Measurements from ENCODE around the gene ASAP2.
"Not testable (repeated sequence)": the region's sequence is repeated elsewhere in the genome, so short reads cannot be mapped to it uniquely, and the experiment has no call there.

Gene ASAP2

DNA sequence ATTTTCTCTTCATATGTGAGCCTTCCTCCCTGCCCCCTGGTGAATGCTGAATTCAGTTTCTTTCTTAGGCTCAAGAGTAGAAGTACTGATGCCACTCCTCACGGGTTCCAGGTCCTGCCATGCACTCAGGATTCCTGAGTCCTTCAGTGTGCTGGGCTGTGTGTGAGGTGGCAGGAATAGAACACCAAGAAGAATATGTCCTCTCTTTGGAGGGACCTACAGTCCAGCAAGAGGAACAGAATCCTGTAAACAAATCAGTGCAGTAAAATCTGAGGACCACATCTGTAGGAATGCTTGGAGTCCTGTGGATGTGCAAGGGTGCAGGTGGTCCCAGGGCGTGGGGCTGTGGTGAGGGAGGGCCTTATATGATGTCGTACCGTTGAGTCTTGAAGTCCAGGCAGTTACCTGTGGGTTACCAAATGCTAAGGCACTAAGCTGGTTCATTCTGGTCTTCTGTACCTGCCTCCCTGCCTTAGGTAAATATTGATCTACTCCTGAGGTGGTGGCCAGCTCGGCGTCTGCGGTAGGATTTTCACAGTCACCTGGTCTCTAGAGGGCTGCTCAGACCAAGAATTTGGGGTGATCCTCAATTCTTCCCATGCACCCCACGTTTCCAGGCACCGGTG is 5.5 kb downstream of the ASAP2 start:
- TF ChIP-seq, protein P1, sequence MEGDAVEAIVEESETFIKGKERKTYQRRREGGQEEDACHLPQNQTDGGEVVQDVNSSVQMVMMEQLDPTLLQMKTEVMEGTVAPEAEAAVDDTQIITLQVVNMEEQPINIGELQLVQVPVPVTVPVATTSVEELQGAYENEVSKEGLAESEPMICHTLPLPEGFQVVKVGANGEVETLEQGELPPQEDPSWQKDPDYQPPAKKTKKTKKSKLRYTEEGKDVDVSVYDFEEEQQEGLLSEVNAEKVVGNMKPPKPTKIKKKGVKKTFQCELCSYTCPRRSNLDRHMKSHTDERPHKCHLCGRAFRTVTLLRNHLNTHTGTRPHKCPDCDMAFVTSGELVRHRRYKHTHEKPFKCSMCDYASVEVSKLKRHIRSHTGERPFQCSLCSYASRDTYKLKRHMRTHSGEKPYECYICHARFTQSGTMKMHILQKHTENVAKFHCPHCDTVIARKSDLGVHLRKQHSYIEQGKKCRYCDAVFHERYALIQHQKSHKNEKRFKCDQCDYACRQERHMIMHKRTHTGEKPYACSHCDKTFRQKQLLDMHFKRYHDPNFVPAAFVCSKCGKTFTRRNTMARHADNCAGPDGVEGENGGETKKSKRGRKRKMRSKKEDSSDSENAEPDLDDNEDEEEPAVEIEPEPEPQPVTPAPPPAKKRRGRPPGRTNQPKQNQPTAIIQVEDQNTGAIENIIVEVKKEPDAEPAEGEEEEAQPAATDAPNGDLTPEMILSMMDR (IDR thresholded peaks at IDR 0.05; ENCODE audit: low read depth, low read length, missing control alignments) = no peak
- no peak overlapping the region for H3K4me3 ChIP-seq (replicated peaks; ENCODE audit: low read depth, low read length)
- DNase-seq (ENCODE audit: extremely low read depth, low read depth) = no peak

DNA sequence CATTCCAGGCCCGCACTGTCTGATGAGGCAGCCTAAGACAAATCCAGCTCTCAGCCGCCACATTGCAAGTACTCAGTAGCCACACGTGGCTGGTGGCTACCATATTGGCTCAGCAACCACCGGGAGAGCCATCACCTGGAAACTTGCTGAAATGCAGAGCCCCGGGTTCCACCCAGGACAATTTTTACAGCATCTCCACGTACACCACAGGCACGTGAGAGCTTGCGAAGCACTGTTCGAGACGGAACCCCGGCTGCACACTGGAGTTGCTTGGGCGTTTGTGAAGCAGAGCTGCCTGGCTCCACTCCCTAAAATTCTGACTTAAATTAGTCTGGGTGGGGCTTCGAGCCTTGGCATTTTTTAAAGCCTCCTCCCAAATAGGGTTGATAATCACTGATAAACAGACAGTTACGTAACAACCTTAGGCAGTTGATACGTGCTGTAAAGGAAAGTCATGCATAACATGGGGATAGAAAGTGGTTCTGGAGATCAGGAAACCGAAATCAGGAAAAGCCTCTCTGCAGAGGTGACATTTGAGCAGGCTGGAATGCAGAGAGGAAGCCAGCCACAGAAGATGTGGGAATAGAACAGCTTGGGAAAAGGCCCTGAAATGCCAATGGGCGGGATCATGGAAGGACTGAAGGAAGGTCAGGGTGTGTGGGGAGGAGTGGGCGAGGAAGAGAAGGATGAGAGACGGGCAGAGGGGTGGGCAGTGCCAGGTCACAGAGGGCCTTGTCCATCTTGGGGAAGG is 6.2 kb downstream of the ASAP2 start:
- TF ChIP-seq, protein P1 (IDR thresholded peaks at IDR 0.05; ENCODE audit: low read depth, low read length, missing control alignments) = no peak
- H3K4me3 ChIP-seq (replicated peaks; ENCODE audit: low read depth, low read length) = no peak overlapping the region
- DNase-seq (ENCODE audit: extremely low read depth, low read depth) = no peak

DNA sequence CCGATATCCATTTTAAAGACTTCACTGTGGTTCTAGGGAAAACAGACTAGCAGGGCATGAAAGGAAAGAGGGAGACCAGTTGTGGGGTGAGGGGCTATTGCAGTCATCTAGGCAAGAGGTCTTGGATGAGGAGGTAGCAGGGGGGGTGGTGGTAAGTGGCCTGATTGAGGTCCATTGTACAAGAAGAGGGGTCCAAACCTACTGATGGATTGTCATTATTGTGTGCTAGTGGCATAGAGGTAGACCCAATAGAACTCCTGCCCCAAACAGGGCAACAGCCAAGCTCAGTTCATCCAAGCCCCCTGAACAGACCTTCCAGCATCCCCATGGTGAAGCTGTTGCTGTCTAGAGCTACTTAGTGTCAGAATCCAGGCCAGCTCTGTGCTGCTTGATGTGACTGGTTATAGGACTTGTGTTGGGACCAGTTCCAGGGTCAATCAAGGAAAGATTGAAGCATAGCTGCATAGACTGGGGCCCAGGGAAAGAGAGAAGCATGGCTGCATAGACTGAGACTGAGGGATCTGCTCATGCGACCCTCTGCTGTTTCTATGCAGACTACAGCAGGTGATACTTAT is 7.0 kb downstream of the ASAP2 start:
- DNase-seq (ENCODE audit: extremely low read depth, low read depth) = no peak
- TF ChIP-seq, protein P1 (IDR thresholded peaks at IDR 0.05; ENCODE audit: low read depth, low read length, missing control alignments) = no peak
- no peak overlapping the region for H3K4me3 ChIP-seq (replicated peaks; ENCODE audit: low read depth, low read length)

DNA sequence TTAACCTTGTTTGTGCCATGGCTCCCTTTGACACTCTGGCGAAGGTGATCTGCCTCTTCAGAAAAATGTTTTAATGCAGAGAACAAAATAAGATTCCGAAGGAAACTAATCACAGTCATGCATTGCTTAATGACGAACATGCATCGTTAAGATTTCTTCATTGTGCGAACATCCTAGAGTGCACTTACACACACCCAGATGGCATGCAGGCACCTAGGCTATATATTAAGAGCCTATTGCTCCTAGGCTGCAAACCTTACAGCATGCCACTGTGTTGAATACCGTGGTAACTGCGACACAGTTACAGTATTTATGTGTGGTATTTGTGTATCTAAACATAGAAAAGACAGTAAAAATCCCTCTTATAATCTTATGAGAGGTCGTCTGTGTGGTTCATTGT is 8.3 kb downstream of the ASAP2 start:
- TF ChIP-seq, protein P1 (IDR thresholded peaks at IDR 0.05; ENCODE audit: low read depth, low read length, missing control alignments) = no peak
- no peak overlapping the region for H3K4me3 ChIP-seq (replicated peaks; ENCODE audit: low read depth, low read length)
- no peak for DNase-seq (ENCODE audit: extremely low read depth, low read depth)

DNA sequence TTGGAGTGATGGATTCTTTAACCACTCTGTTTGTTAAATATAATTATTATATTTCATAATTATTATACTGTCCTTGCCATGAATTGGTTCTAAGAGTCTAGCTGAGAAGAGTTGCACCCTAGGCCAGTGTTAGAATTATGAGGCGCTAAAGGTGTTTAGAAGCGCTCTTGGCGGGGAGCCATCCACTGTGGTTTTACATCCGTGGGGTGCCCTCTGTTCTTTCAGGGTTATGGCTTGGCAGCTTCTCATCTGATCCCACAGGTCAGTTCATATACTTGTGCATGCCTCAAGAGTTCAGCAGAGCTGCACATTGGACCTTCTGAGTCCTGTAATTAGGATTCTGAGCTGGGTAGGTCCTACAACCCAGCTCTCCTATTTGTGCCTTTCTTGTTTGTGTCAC is 9.1 kb downstream of the ASAP2 start:
- no peak for DNase-seq (ENCODE audit: extremely low read depth, low read depth)

DNA sequence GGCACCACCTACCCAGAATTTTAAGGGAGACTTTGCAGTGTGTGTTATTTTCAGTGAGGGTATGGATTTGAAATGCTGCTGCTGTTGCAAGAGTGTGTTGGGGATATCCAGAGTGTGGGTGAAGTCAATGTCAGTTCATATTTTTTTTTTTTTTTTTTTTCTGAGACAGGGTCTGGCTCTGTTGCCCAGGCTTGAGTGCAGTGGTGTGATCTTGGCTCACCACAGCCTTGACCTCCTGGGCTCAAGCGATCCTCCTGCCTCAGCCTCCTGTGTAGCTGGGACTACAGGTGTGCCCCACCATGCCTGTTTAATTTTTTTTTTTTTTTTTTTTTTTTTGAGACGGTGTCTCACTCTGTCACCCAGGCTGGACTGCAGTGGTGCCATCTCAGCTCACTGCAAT is 9.5 kb downstream of the ASAP2 start:
- H3K4me3 ChIP-seq (replicated peaks; ENCODE audit: low read depth, low read length) = not testable (repeated sequence)

More for the DNA sequence above, 9.1 kb downstream of the ASAP2 start:
- H3K4me3 ChIP-seq (replicated peaks; ENCODE audit: low read depth, low read length) = no peak overlapping the region
- TF ChIP-seq, protein P1 (IDR thresholded peaks at IDR 0.05; ENCODE audit: low read depth, low read length, missing control alignments) = no peak

More for the DNA sequence above, 9.5 kb downstream of the ASAP2 start:
- DNase-seq (ENCODE audit: extremely low read depth, low read depth) = not testable (repeated sequence)

Data from HFF-Myc (cell line).